Subcutaneous adipose tissue (tissue), 4 donors: Measurements from ENCODE around the gene DCUN1D4. TPM values are rescaled to one million over a fixed set of nuclear protein-coding genes. Genes with fewer than 3 reads are reported as not detected.

Source experiments
- total RNA-seq, 4 donors: library from RNA; depleted of rRNA; stranded (reverse); fragments of >200 nt; gene quantifications; one replicate each; pipeline ENCODE4 v1.1.0, GENCODE V29; 2016
- TF ChIP-seq, protein P1 (sequence below): fragments of 450-650 bp; IDR thresholded peaks from one replicate; pipeline ENCODE4 v1.5.1; 2016; ENCODE audit warnings: low read depth, mild to moderate bottlenecking, control low read depth, antibody characterized with exemption, moderate library complexity

DCUN1D4 gene
- total RNA-seq, 4 donors from 2014 or later: 38.8 to 61.7 (median 42.0) TPM

DNA sequence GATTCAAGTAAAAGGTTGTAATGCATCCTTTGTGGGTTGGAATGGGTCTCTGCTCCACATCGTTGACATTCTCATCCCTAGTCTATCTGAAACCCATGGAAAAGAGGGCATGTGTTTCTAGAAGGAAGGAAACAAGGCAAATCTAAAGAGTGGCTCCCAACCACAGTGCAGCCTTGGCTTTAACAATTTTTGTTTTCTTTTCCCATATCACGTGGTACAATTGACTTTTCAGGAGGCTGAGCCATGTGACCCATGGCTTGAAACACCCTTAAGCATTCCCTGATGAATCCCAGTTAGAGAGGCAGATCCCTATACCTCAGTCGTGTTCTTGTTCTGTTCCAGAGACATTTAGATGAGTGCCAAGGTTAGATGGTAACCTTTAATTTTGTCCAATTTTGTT lies 12.8 kb downstream of the DCUN1D4 start:
- TF ChIP-seq, protein P1, sequence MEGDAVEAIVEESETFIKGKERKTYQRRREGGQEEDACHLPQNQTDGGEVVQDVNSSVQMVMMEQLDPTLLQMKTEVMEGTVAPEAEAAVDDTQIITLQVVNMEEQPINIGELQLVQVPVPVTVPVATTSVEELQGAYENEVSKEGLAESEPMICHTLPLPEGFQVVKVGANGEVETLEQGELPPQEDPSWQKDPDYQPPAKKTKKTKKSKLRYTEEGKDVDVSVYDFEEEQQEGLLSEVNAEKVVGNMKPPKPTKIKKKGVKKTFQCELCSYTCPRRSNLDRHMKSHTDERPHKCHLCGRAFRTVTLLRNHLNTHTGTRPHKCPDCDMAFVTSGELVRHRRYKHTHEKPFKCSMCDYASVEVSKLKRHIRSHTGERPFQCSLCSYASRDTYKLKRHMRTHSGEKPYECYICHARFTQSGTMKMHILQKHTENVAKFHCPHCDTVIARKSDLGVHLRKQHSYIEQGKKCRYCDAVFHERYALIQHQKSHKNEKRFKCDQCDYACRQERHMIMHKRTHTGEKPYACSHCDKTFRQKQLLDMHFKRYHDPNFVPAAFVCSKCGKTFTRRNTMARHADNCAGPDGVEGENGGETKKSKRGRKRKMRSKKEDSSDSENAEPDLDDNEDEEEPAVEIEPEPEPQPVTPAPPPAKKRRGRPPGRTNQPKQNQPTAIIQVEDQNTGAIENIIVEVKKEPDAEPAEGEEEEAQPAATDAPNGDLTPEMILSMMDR: no peak

- TF ChIP-seq, protein P1: no peak
Observed at GRCh38 chr4:51858605-51859202, 15.8 kb downstream of the DCUN1D4 start.

DNA sequence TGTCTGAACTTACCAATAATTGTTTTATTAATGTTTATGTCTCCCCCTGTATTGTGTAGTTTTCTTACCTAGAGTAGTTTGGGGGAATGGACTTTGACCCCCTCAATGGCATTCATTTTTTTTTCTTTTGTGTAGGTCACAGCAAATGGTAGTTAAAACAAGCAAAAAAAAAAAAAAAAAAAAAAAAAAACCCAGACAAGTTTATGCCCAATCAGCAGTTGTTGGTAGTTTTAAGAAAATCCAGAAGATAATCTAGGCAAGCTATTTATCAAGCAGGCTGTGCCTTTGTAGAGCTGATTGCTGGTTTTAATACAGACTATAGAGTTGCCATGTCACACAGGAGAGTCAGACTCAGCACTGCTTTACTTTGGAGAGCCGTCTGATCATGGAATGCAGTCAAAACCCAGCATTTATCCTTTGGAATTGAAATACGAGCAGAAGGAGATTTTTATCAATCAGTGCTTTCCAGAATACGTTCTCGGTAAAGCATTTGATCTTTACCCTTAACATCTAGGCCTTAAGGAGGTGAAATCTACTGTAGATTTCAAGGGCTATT lies 16.6 kb downstream of the DCUN1D4 start:
- TF ChIP-seq, protein P1: no peak

DNA sequence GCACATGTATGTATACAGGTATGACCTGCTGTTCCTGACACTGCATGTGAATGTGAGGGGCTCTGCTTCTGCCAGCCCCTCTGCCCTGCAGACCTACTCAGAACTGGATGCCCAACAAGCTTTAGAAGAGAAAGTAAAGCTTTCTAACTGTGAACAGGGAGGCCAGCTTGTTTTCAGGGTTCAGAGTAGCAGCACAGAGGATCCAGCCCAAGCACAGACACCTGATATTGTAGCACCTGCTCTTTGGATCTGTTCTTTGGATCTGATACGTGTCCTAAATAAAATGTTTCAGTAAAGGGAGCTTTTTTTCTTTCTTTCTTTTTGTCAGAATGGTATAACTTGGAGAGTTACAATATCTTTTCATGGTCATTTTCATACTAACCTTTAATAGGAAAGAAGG lies 19.2 kb downstream of the DCUN1D4 start:
- TF ChIP-seq, protein P1: no peak

DNA sequence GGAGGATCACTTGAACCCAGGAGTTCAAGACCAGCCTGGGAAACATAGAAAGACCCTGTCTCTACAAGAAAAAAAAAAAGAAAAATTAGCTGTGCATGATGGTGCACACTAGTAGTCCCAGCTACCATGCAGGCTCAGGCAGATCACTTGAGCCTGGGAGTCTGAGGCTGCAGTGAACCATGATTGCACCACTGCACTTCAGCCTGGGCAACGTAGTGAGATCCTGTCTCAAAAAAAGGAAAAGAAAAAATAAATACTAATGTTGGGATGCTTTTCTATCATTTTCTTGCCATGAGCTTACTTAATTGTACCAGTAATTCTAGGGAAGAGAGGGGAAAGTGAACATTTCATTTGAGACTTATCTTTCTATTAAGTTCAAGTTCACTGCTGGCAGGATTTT lies 19.8 kb downstream of the DCUN1D4 start:
- TF ChIP-seq, protein P1: no peak

DNA sequence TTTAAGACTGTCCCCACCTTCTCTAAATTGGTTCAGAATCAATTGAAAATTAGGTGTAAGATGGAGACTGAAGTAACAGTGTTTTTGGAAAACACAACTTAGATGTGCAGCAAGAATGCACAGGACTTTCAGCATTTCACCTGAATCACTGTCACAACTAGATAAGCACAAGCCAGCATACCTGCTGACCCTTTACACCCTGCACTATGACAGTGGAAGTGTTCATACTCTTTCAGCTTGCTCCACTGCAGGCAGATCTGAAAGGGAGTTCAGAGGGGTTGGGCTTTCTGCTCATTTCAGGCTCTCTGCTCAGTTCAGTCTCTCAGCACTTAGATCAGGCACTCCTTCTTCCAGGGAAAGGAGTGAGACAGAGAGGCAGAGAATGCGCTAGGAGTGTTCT lies 22.8 kb downstream of the DCUN1D4 start:
- TF ChIP-seq, protein P1: no peak

- TF ChIP-seq, protein P1: no peak
Observed at GRCh38 chr4:51866835-51867234, 23.9 kb downstream of the DCUN1D4 start.
